ENCODE results near the gene NUP214.

Gene NUP214

GRCh38 chr9:131174681-131175239 lies 49.4 kb downstream of the NUP214 start:
- H3K36me3 ChIP-seq (replicated peaks; ENCODE audit: low read depth, low read length): peaks cover 42% of the 10 kb centered on the region
- H3K27ac ChIP-seq (ENCODE audit: low read length): no peak overlapping the region

DNA sequence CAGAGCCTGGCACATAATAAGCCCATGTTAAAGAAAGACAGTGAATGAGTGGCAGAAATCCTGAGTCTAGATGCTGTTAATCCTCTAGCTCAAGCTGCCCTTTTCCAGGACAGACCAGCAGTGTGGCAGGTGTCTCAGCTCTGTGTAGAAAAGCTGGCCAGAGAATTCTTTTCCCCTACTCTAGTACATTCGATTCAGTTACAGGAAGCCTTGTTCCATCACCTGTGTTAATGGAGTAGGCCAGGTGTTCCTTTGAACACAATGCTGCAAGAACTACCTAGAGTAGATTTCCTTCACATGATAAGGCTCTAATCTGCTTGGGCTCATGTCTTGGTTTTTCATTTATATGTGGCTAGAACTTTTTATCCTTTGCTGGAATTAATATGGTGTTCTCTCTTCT lies 52.5 kb downstream of the NUP214 start:
- peaks cover 4% of the 10 kb centered on the region; the same call in 1 of the 2 replicates for H3K79me2 ChIP-seq (ENCODE audit: low read length)
- peaks cover 31% of the 10 kb centered on the region for H3K4me1 ChIP-seq (ENCODE audit: low read length)
- TF ChIP-seq, protein P1, sequence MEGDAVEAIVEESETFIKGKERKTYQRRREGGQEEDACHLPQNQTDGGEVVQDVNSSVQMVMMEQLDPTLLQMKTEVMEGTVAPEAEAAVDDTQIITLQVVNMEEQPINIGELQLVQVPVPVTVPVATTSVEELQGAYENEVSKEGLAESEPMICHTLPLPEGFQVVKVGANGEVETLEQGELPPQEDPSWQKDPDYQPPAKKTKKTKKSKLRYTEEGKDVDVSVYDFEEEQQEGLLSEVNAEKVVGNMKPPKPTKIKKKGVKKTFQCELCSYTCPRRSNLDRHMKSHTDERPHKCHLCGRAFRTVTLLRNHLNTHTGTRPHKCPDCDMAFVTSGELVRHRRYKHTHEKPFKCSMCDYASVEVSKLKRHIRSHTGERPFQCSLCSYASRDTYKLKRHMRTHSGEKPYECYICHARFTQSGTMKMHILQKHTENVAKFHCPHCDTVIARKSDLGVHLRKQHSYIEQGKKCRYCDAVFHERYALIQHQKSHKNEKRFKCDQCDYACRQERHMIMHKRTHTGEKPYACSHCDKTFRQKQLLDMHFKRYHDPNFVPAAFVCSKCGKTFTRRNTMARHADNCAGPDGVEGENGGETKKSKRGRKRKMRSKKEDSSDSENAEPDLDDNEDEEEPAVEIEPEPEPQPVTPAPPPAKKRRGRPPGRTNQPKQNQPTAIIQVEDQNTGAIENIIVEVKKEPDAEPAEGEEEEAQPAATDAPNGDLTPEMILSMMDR (IDR thresholded peaks at IDR 0.05; ENCODE audit: low read depth, low read length): no peak
- TF ChIP-seq EZH2phosphoT487 (IDR thresholded peaks at IDR 0.05; ENCODE audit: low read depth): no peak
- no peaks in the 10 kb centered on the region for H3K27me3 ChIP-seq (ENCODE audit: low read depth, low read length)
- no peak overlapping the region for H3K27ac ChIP-seq (ENCODE audit: low read length)
- peaks cover 53% of the 10 kb centered on the region for H3K36me3 ChIP-seq (replicated peaks; ENCODE audit: low read depth, low read length)
- H4K20me1 ChIP-seq (ENCODE audit: insufficient read depth, low read length): 0 out of 2 replicates have a peak, but pooled peaks cover 3% of the 10 kb centered on the region
- H3K9ac ChIP-seq (ENCODE audit: low read length): no peak overlapping the region
- H3K4me2 ChIP-seq (ENCODE audit: low read length): no peak overlapping the region
- H3K4me3 ChIP-seq (ENCODE audit: low read length): no peak overlapping the region
- no peak overlapping the region for H2AFZ ChIP-seq (ENCODE audit: low read depth, low read length)
- H3K9me3 ChIP-seq (ENCODE audit: insufficient read depth, low read length): no peaks in the 10 kb centered on the region

More at GRCh38 chr9:131174681-131175239, 49.4 kb downstream of the NUP214 start:
- H3K27me3 ChIP-seq (ENCODE audit: low read depth, low read length): no peaks in the 10 kb centered on the region
- H3K4me2 ChIP-seq (ENCODE audit: low read length): no peak overlapping the region
- 0 out of 2 replicates have a peak, but pooled peaks cover 3% of the 10 kb centered on the region for H4K20me1 ChIP-seq (ENCODE audit: insufficient read depth, low read length)
- TF ChIP-seq, protein P1 (IDR thresholded peaks at IDR 0.05; ENCODE audit: low read depth, low read length): no peak
- no peak for TF ChIP-seq EZH2phosphoT487 (IDR thresholded peaks at IDR 0.05; ENCODE audit: low read depth)
- H2AFZ ChIP-seq (ENCODE audit: low read depth, low read length): no peak overlapping the region
- peaks cover 4% of the 10 kb centered on the region; the same call in 1 of the 2 replicates for H3K79me2 ChIP-seq (ENCODE audit: low read length)
- H3K9ac ChIP-seq (ENCODE audit: low read length): no peak overlapping the region
- no peaks in the 10 kb centered on the region for H3K9me3 ChIP-seq (ENCODE audit: insufficient read depth, low read length)
- H3K4me1 ChIP-seq (ENCODE audit: low read length): peaks cover 14% of the 10 kb centered on the region
- H3K4me3 ChIP-seq (ENCODE audit: low read length): no peak overlapping the region

DNA sequence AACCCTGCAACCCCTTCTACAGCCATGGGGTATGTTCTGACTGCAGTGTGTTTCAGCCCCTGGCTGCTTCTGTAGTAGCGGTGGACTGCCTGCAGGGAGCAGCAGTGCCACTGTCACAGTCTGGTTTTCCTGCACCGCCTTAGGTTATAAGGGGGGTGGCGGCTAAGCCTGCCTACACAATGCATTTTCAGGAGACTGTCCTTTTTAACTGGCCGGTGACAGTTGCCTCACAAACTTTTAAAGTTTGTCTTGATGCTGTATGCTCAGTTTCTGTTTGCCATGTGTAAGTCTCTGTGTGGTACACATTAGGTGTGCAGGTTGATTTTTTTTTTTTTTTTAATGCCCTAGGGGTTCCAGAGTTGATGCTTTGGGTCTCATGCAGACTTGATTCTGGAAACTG lies 53.0 kb downstream of the NUP214 start:
- H3K36me3 ChIP-seq (replicated peaks; ENCODE audit: low read depth, low read length): peaks cover 53% of the 10 kb centered on the region
- H3K27me3 ChIP-seq (ENCODE audit: low read depth, low read length): no peaks in the 10 kb centered on the region
- 0 out of 2 replicates have a peak, but pooled peaks cover 3% of the 10 kb centered on the region for H4K20me1 ChIP-seq (ENCODE audit: insufficient read depth, low read length)
- H3K4me2 ChIP-seq (ENCODE audit: low read length): no peak overlapping the region
- H3K9me3 ChIP-seq (ENCODE audit: insufficient read depth, low read length): no peaks in the 10 kb centered on the region
- no peak for TF ChIP-seq EZH2phosphoT487 (IDR thresholded peaks at IDR 0.05; ENCODE audit: low read depth)
- TF ChIP-seq, protein P1 (IDR thresholded peaks at IDR 0.05; ENCODE audit: low read depth, low read length): peak; percentile 90
- no peak overlapping the region for H3K27ac ChIP-seq (ENCODE audit: low read length)
- no peak overlapping the region for H3K9ac ChIP-seq (ENCODE audit: low read length)
- no peak overlapping the region for H2AFZ ChIP-seq (ENCODE audit: low read depth, low read length)
- peaks cover 4% of the 10 kb centered on the region; the same call in 1 of the 2 replicates for H3K79me2 ChIP-seq (ENCODE audit: low read length)
- H3K4me1 ChIP-seq (ENCODE audit: low read length): peaks cover 31% of the 10 kb centered on the region
- H3K4me3 ChIP-seq (ENCODE audit: low read length): no peak overlapping the region

- Histone ChIP-seq H3K9me3 (ENCODE audit: insufficient read depth, low read length) (no peaks in the 10 kb centered on the region), H4K20me1 (ENCODE audit: insufficient read depth, low read length) (0 out of 2 replicates have a peak, but pooled peaks cover 3% of the 10 kb centered on the region), H3K27ac (ENCODE audit: low read length) (peak overlapping the region; percentile 86), H3K4me1 (ENCODE audit: low read length) (peaks cover 31% of the 10 kb centered on the region), H3K9ac (ENCODE audit: low read length) (0 out of 2 replicates have a peak overlapping the region, but pooled peaks have one; percentile 25), H3K4me2 (ENCODE audit: low read length) (no peak overlapping the region; the same call in 1 of the 2 replicates), H3K79me2 (ENCODE audit: low read length) (peaks cover 4% of the 10 kb centered on the region; the same call in 1 of the 2 replicates), H2AFZ (ENCODE audit: low read depth, low read length) (no peak overlapping the region), H3K27me3 (ENCODE audit: low read depth, low read length) (no peaks in the 10 kb centered on the region), H3K36me3 (replicated peaks; ENCODE audit: low read depth, low read length) (peaks cover 49% of the 10 kb centered on the region), H3K4me3 (ENCODE audit: low read length) (no peak overlapping the region)
- TF ChIP-seq EZH2phosphoT487 (IDR thresholded peaks at IDR 0.05; ENCODE audit: low read depth): no peak
- TF ChIP-seq, protein P1 (IDR thresholded peaks at IDR 0.05; ENCODE audit: low read depth, low read length): no peak
These were observed 53.5 kb downstream of the NUP214 start for GRCh38 chr9:131178926-131179325.
